ENCODE measurements around the gene SPX.
A peak's percentile ranks its signal among the peaks of the same experiment; 100 is the strongest.

The SPX gene

DNA sequence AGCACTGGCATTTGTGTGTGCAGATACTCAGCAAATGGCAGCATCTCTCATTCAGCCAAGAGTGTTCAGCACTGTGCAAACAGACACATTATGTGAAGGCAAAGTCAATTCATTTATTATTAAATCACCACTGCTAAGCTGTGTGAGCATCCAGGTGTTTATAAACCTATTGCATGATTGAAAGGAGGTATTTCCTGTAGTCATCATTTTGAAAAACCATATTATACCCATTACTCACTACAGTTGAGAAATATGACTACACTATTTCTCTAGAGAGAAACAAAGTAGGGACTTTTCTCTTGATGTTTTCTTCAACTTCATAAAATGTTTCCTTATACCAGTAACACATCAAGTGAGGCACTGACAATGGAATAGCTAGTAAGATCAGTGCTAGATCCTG is 13.7 kb downstream of the SPX start:
- no peak for DNase-seq

DNA sequence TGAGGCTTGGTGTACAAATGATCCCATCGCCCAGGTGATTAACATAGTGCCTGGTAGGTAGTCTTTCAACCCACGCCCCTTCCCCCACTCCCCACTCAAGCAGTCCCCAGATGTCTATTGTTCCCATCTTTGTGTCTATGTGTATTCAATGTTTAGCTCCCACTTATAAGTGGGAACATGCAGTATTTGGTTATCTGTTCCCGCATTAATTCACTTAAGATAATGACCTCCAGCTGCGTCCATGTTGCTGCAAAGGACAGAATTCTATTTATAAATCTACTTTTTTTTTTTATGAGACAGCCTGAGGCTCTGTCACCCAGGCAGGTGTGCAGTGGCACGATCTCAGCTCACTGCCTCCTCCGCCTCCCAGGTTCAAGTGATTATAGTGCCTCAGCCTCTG is 15.7 kb downstream of the SPX start:
- no peak for DNase-seq

DNA sequence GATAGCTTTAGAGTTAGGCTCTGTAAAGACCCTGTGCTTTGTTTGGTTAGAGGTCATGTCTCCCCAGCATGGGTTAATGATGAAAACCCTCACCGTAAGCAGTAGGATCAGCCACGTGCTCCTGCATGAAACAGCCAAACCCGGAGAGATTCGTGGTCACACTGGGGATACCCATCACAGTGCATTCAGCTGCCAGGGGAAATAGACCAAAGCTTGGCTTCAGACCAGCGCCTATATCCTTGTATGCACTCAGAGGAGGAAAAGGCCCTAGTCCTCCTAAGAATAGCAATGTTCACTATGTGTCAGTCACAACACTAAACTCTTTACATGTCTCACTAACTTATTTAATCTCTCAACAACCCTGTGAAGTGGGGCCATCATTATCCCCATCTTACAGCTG is 16.3 kb downstream of the SPX start:
- DNase-seq: no peak

DNA sequence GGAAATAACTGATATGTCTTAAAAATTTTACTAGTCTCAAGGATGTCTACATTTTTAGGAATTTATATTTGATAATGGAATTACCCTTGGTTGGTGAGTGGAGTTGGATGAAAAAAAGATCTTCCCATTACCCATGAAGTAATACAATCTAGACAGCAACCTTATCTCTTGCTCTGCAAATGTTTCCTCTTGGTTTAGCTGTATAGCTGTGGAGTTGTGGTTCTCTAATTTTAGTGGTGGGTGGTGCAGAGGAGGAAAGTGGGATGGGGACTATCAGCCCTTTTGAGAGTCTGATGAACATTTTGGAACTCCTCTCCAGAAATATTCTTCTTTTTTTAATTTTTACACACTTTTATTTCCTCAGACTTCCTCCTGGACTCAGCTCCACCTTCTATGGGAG is 17.1 kb downstream of the SPX start:
- DNase-seq: no peak

DNA sequence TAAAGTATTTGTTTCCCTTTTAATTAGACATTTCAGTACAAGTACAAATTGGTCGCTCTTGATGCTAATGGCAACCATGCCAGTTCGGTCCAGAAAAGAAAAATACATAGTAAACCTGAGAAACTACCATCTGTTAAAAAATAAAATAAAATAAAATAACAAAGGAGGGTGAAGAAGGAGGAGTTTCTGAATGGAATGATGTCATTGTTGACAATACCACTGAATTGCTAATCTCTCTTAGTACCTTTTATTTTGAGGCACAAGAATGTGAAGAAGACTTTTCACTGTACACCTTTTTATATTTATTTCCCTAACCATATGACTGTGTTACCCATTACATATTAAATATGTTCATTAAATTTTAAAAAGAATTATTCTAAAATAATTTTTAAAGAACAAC is 19.5 kb downstream of the SPX start:
- no peak for DNase-seq

DNA sequence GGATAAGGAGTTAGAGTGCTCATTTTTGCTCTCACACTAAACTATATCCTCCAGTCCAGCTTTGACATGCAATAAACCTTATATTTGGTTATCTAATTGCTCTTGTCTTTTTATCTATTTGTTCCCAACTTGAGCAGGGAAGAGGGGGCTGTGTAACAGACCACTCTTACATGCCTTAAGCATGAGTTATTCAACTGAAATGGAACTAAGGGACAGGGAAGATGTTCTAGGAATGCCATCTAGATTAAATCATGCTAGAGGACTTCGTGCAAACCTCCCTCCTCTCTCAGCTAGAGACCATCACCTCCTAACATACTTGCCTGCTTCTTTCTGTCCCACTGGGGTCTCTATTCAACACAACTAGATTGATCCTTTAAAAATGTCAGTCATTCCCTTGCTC is 20.6 kb downstream of the SPX start:
- DNase-seq: no peak

DNA sequence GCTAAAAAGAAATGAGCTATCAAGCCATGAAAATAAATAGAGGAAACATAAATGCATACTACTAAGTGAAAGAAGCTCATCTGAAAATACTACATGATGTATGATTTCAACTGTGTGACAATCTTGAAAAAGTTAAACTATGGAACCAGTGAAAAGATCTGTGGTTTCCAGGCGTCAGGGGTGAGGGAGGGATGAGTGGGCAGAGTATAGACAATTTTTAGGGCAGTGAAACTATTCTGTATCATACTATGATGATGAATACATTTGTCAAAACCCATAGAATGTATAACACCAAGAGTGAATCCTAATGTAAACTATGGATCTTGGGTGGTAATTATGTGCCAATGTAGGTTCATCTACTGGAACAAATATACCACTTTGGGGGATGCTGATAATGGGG is 21.3 kb downstream of the SPX start:
- no peak for DNase-seq

DNA sequence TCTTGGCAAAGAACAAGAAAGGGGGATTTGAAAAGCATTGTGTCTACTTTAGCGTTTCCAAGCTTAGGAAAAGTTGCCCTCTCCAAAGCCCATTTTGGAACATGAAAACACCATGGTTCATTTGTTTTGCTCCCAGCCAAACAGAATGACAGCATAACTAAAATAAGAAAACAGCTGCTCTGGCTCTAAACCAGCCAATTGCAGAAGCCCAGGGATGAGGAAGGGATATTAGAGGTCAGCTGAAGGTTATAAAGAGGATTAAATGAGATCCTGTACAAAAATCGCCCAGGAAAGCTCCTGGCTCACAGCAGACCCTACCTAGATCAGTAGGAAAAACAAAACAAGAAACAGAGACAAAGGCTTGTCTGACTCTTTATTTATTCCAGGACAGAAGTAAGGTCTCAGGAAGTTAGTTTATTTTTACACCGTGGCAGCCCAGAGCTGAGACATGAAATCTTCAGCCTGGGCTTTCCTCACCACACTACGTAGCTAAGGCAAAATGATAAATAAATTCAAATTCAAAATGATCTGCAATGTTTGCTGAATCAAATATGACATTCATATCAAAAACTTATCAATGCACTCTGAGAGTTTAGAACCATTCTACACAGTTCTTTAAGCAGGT is 25.9 kb downstream of the SPX start:
- peak in 1 of 2 experiments; percentile 8 for DNase-seq

DNA sequence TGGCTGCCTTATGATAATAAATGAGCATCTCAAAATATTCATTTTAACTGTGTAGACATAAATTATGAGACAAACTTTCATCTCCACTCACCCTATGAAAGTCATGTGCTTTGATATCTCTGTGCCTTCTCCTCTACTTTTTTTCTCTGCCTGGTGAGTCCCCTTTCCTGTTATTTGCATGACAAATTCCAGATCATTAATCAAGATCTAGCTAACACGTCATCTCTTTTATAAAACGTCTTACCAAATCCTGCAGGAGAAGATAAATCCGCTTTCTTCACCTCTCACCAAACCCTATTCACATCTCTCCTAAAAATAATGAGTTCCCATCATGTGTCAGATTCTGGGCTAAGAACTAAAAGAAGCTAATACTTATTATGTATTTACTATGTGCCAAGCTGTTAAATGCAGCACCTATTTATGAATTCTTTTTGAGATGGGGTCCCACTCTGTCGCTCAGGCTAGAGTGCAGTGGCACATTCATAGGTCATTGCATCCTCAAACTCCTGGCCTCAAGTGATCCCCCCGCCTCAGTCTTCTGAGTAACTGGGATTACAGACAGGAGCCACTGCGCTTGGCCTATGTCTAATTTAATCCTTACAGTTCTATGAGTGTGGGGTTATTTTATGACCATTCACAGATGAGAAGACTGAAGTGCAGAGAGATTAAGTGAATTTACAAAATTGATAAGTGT is 26.7 kb downstream of the SPX start:
- no peak for DNase-seq

DNA sequence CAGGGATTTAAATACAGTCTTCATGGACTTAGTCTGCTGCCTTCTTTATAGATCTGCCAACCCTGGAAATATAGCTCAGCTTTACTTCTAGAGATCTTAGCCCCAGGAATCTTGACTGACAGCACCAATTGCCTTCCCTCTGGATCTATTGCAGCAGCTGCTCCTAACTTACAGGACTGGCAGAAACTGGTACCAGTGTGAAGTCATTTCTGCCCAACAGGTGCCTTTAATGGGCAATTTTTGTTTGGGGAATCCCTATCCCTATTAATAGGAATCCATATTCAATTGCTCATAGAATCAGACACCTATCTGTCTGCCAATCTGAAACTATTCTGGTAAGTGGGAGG is 27.2 kb downstream of the SPX start:
- peak in 1 of 2 experiments; percentile 39 for DNase-seq

DNA sequence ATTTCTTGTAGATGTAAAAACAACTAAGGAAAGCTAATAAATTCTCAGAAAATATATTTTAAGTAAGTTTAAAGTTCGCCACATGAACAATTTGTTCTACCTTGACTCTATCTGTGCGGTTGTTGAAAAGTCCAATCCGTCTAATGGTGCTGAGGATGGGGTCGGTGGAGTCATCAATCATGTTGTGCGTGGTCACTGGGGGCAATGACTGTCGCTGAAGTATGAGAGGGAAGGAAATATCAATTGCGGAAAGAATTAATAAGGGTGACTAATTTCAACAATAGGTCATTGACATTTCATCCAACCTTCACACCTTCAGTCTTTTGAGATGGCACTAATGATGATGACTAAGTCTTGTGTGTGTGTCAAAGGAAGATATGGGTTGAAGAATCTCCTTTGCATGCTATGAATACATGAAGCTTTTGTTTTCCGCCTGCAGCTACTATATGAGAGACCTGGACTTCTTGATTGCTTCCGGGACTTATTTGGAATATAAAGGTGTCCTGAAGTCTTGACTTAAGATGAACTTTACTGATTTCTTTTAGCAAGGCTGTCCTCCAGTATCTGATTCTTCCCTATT is 32.1 kb downstream of the SPX start:
- no peak for DNase-seq

DNA sequence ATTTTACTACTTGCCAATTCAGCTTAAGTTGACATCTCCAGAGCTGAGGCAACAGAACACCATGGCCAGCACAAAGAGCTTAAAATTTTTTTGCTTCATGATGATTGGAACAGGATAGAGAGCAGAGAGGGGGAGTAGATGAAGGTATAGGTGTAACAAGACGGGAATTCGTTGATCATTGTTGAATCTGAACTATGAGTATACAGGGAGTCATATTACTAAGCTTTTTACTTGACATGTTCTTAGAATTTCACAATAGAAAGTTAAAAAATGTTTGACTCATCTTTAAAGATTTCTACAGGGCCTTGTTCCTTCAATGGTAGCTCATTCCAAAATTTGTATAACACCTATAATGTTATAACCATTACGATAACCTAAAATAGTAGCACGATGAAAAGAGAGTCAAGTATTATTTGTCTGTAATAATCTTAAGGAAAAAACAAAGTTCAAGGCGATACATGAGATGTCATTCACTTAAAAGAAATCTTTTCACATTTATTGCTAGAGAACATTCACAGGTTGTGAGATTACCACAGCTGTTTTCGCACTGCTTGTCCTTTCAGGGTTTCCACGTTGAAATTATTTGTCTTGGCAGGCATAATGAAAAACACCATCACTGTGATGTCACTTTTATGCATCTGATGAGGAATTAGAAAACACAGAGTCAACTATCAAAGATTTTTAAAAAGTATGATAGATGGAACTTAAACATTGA is 33.9 kb downstream of the SPX start:
- no peak for DNase-seq

DNA sequence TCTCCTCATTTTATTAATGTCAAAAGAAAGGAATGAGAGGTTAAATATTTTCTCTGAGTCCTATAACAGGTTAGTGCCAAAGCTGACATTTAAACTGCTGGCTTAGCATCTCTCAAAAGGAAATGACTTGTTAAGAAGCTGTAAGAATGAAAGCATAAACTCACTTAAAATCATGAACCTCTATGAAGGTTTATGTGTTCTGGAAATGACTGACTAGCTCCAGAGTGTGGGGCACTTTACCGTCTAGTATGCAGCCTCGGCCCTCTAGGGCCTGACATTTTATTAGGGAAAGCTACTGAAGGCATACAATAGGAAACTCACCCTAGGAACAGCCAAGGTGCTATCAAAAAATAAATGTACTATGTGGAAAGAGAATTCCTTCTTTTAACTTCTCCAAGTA is 35.1 kb downstream of the SPX start:
- DNase-seq: no peak

DNA sequence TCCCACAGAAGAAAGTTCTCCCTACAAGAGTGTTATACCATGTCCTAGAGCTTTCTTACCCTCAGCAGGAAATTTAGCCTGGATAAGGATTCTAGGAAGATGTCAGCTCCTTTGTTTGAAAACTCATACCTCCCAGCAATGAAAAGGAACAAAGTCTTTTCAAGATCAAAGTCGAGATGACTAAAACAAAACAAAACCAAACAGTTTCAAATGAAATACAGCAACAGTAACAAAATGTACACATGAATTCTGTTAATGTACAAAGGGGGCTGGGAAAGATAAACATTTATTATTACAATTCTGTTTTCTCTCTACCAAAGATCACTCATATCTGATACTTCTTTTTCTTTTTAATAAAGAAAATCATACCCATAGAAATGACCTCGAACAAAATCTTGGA is 36.8 kb downstream of the SPX start:
- DNase-seq: no peak

DNA sequence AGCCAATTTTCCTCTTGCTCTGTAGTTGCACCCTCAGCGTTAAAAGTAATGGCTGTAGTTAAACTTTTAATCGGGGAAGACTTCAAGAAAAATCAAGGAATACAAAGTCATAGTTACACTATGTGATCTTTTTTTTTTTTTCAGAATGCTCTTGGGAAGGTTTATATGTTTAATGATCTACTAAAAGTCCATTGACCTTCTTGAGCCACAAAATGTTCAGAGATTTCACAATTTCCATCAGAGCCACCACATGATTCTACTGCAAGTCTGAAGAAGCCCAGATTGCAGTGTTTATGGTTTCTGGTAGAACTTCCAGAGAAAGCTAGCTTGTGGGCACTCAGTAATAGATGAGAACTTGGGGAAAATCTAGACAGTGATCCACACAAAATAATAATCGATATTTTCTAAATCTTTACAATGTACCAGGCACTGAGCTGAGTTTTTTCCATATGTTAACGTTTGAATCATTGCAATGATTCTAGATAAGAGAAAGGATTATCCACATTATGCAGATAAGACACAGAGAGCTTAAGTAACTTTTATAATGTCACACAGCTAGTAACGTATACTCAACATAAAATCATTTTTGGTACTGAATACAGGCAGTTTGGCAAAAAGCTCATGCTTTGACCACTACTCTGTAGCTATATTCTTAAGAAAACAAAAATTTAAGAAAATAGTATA is 40.3 kb downstream of the SPX start:
- DNase-seq: no peak

DNA sequence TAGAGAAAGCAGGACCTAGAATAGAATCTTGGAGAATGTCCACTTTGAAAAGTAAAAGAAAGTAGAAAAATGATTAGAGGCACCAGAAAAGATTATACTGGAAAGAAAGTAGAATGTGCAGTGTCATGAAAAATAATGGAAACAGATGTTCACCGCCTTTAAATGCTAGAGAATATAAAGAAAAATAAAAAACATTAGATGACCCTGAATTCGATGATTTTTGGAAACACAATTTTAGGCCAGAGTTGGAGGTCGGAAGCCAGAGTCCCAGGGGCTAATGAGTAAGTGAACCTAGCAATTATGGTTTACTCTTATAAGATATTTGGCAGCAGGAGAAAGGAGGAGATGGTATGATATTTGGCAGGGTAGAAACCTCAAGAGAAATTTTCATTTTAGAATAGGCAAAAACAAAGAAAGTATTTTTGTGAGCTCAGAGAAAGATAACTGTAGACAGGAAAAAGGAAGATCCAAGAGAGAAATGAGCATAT is 40.9 kb downstream of the SPX start:
- DNase-seq: no peak

DNA sequence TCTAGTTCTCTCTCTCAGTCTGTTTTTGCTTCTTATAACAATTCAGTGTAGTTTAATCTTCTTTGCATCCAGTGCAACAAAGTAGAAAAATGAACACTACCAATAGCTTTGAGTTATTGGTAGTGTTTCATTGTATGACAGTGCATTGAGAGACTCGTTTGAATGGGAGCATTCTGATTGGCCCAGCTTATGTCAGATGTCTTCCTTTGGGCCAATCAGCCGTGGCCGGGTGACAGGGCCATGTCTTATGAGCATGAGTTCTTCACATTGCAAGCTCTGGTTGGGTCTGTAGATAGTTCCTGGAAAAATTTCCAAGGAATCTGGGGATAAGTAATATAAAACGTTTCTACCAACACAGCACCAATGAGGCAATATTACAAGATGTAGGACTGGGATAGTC is 42.0 kb downstream of the SPX start:
- no peak for DNase-seq

DNA sequence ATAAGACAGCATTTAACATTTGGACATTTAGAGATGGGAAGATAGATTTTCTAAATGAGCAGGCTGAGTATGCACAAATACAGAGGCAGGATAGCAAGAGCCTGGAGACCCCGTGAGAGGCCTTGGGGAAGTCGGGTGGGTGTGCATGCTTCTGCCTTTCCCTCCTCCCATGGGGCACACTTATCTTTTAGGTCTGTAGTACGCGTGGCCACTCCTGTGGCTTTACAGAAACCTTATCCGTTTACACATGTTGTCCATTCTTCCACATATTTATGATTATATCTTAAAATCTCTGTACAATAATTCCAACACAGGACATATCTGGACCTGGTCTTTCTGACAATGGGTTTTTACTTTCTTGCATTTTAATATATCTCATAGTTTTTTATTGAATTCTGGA is 45.0 kb downstream of the SPX start:
- DNase-seq: no peak

DNA sequence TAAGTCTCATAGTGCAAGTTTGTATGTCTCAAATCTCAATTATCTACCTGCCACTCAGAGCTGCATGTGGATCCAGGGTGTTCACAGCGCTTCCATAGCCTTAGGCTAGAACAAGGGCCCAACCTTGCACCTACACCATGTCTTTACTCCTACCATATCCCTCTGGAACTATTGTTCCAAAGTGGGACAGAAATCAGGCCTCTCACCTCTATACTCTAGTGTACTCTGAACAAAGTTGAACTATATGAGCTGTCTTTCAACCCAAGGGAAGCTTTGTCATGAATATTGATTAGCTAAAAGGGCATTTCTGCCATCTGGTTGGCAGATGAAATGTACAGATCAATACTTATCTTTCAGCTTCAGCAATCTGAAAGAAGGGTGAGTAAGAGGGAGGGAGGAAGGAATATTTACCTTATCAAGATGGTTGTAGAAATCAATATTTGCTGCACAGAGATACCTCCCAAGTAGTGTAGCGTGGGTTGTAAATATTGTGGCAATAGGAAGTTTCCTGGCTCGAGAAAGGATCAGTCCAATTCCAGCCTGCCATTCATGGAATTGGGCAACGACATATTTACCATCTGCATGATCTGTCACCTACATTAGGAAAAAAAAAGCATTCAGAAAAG is 47.8 kb downstream of the SPX start:
- DNase-seq: no peak

DNA sequence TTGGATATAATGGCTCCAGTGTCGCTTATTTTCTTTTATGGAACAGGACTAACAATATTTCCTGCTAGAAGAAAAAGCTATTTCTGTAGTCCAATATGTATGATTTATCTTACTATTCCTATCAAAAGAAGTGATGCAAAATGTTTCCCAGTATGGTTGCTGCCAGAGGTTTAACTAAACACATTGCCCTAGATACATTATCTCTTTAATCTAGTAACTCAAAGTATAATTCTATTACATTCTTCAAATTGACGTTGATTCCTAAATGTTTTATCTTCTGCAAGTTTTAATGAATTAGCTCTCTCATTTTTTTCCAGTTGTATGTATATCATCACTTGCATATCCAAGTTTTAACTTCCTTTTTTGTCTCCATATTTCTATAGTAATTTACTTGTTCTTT is 50.3 kb downstream of the SPX start:
- DNase-seq: no peak

DNA sequence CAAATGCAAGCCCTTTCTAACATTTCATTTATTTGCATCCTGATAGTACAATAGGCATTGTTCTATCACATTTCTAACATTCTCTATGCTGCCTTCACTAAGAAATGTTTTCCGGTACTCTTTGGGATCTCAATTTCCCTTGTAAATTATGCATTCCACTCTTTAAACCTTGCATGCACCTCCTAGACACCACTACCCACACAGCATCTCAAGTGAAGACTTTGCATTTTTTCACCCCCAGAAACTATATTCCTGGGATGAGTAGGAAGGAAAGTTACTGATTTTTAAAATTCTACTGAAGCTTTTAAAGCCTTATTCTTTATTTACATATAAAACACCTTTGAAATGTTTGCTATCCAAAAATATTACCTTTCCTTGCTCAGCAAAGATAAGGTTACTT is 51.4 kb downstream of the SPX start:
- DNase-seq: no peak

DNA sequence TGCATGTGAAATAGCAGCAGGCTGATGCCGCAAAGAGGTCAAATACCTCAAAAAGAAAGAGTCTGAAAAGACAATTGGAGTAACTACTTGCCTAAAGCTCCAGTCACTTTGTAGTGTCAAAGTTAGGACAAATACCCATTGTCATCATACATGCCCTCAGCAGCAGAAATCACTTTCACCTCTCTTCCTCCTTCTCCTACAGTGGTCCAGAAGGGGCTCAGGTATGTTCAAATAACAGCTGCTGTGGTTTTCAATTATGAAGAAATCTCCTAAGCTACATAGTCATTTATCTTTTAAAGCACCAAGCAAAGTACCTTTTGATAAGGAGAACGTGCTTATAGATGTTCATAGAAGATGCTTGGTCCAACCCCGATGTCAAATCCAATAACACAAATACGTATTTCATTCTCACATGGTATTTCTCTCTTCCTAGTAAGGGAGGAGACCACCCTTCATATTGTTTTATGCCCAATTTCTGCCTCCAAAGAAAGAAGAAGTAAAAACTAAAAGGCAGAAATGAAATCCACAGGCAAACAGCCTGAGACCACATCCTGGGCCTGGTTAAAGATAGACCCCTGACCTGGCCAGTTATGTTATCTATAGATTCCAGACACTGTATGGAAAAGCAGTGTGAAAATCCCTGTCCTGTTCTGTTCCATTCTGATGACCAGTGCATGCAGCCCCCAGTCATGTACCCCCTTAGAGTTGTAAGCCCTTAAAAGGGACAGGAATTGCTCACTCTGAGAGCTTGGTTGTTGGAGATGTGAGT is 54.8 kb downstream of the SPX start:
- DNase-seq: no peak
